ENCODE results near the gene EIF5A. TPM values are rescaled to one million over a fixed set of nuclear protein-coding genes. Genes with fewer than 3 reads are reported as not detected.

Gene EIF5A
- total and polyA plus RNA-seq, 2 experiments from 2014 or later, result 267 to 693 TPM

GRCh38 chr17:7279448-7279847, 28.0 kb upstream of the EIF5A start:
- no peaks in the 10 kb centered on the region for H3K36me3 ChIP-seq (replicated peaks; ENCODE audit: insufficient read depth, low read depth)
- peaks cover 4% of the 10 kb centered on the region for H3K27me3 ChIP-seq
- no peak overlapping the region for H3K4me3 ChIP-seq
- no peaks in the 10 kb centered on the region for H4K20me1 ChIP-seq (ENCODE audit: insufficient read depth, poor library complexity, severe bottlenecking)
- peaks cover 13% of the 10 kb centered on the region for H3K4me1 ChIP-seq (ENCODE audit: insufficient read depth)
- H3K27ac ChIP-seq, result no peak overlapping the region
- no peak for TF ChIP-seq CTCF (IDR thresholded peaks at IDR 0.05; ENCODE audit: poor library complexity)
- no peak for TF ChIP-seq EZH2phosphoT487 (IDR thresholded peaks at IDR 0.05; ENCODE audit: low read depth, severe bottlenecking, unreplicated experiment)
- no peak for TF ChIP-seq EZH2 (IDR thresholded peaks at IDR 0.05; ENCODE audit: borderline replicate concordance)
- no peak overlapping the region for H3K4me2 ChIP-seq
- no peak overlapping the region for H2AFZ ChIP-seq
- 93% methylated on average over 8 of the region's 8 CpGs for WGBS (ENCODE audit: low lambda C conversion rate, missing lambda C conversion rate)
- H3K79me2 ChIP-seq, result no peaks in the 10 kb centered on the region
- no peaks in the 10 kb centered on the region for H3K9me2 ChIP-seq (replicated peaks; ENCODE audit: insufficient read depth)
- DNase-seq (ENCODE audit: low spot score), result no peak
- no peaks in the 10 kb centered on the region for H3K9me3 ChIP-seq (ENCODE audit: low read depth)

GRCh38 chr17:7280519-7281073, 26.8 kb upstream of the EIF5A start:
- no peaks in the 10 kb centered on the region for H4K20me1 ChIP-seq (ENCODE audit: insufficient read depth, poor library complexity, severe bottlenecking)
- peaks cover 4% of the 10 kb centered on the region for H3K27me3 ChIP-seq
- no peaks in the 10 kb centered on the region for H3K9me2 ChIP-seq (replicated peaks; ENCODE audit: insufficient read depth)
- WGBS (ENCODE audit: low lambda C conversion rate, missing lambda C conversion rate), result 2% methylated on average over 29 of the region's 29 CpGs
- peak; percentile 91 for DNase-seq (ENCODE audit: low spot score)
- H3K79me2 ChIP-seq, result no peaks in the 10 kb centered on the region
- H3K27ac ChIP-seq, result peak overlapping the region; percentile 24
- no peak overlapping the region for H3K4me3 ChIP-seq
- H3K4me2 ChIP-seq, result peak overlapping the region; percentile 86
- no peaks in the 10 kb centered on the region for H3K36me3 ChIP-seq (replicated peaks; ENCODE audit: insufficient read depth, low read depth)
- H2AFZ ChIP-seq, result no peak overlapping the region
- TF ChIP-seq EZH2phosphoT487 (IDR thresholded peaks at IDR 0.05; ENCODE audit: low read depth, severe bottlenecking, unreplicated experiment) (no peak), CTCF (IDR thresholded peaks at IDR 0.05; ENCODE audit: poor library complexity) (peak; percentile 87)
- H3K4me1 ChIP-seq (ENCODE audit: insufficient read depth), result peaks cover 13% of the 10 kb centered on the region
- H3K9me3 ChIP-seq (ENCODE audit: low read depth), result no peaks in the 10 kb centered on the region

- TF ChIP-seq CTCF (IDR thresholded peaks at IDR 0.05; ENCODE audit: poor library complexity) (no peak), EZH2phosphoT487 (IDR thresholded peaks at IDR 0.05; ENCODE audit: low read depth, severe bottlenecking, unreplicated experiment) (no peak), EZH2 (IDR thresholded peaks at IDR 0.05; ENCODE audit: borderline replicate concordance) (no peak)
- Histone ChIP-seq H3K4me2 (peak within 1 kb of the TSS; percentile 86), H3K79me2 (no peaks in the 10 kb centered on the region), H3K27me3 (peaks cover 4% of the 10 kb centered on the region), H3K4me1 (ENCODE audit: insufficient read depth) (peaks cover 13% of the 10 kb centered on the region), H3K36me3 (replicated peaks; ENCODE audit: insufficient read depth, low read depth) (no peaks in the 10 kb centered on the region), H3K9me3 (ENCODE audit: low read depth) (no peaks in the 10 kb centered on the region), H3K27ac (peak within 1 kb of the TSS; percentile 24), H3K9me2 (replicated peaks; ENCODE audit: insufficient read depth) (no peaks in the 10 kb centered on the region), H3K4me3 (peak within 1 kb of the TSS; percentile 30), H2AFZ (no peak within 1 kb of the TSS), H4K20me1 (ENCODE audit: insufficient read depth, poor library complexity, severe bottlenecking) (no peaks in the 10 kb centered on the region)
- DNase-seq (ENCODE audit: low spot score), result peak; percentile 98
- WGBS (ENCODE audit: low lambda C conversion rate, missing lambda C conversion rate), result under 1% methylated on average over 61 of the region's 71 CpGs
Observed at GRCh38 chr17:7281074-7281952, 26.1 kb upstream of the EIF5A start, which contains the start of gene SLC2A4. Gene SLC2A4 (plus strand): TSS chr17:7281718. CDS start chr17:7281935, 217 bp downstream.

All from hepatocyte (in vitro differentiated cells).